Trophoblast cell (in vitro differentiated cells and primary cell): ENCODE data around the gene INPP4A.
A peak's percentile ranks its signal among the peaks of the same experiment; 100 is the strongest.

Experiments
- DNase-seq, 2 donors: peaks; one replicate each; pipeline ENCODE4 v3.0.0-alpha.2; 2016
- H2AFZ ChIP-seq: 2 replicates; pipeline ENCODE4 v1.6.1; 2013; ENCODE audit warnings: low read length, moderate library complexity, mild to moderate bottlenecking; ENCODE audit not compliant: insufficient read depth, poor library complexity
- H2AK5ac ChIP-seq: 2 replicates; pipeline ENCODE4 v1.6.1; 2013; ENCODE audit warnings: mild to moderate bottlenecking, low read length
- H2BK120ac ChIP-seq: 2 replicates; pipeline ENCODE4 v1.6.1; 2013; ENCODE audit warnings: low read length, mild to moderate bottlenecking, moderate library complexity; ENCODE audit not compliant: insufficient read depth, poor library complexity
- H2BK12ac ChIP-seq: 2 replicates; pipeline ENCODE4 v1.6.1; 2013; ENCODE audit warnings: mild to moderate bottlenecking, low read length, moderate library complexity
- H2BK5ac ChIP-seq: 2 replicates; pipeline ENCODE4 v1.6.1; 2013; ENCODE audit warnings: low read length, low read depth, moderate library complexity, mild to moderate bottlenecking; ENCODE audit not compliant: poor library complexity
- H3K14ac ChIP-seq: 2 replicates; pipeline ENCODE4 v1.6.1; 2013; ENCODE audit warnings: mild to moderate bottlenecking, low read length
- H3K18ac ChIP-seq: 2 replicates; pipeline ENCODE4 v1.6.1; 2013; ENCODE audit warnings: mild to moderate bottlenecking, low read length
- H3K23ac ChIP-seq: 2 replicates; pipeline ENCODE4 v1.6.1; 2013; ENCODE audit warnings: low read length
- H3K27ac ChIP-seq: 2 replicates; pipeline ENCODE4 v1.5.1; 2013; ENCODE audit warnings: low read depth, mild to moderate bottlenecking, inconsistent platforms, low read length, moderate library complexity
- H3K27me3 ChIP-seq: 2 replicates; pipeline ENCODE4 v1.6.1; 2013; ENCODE audit warnings: inconsistent platforms, mild to moderate bottlenecking, low read length, moderate library complexity; ENCODE audit not compliant: insufficient read depth
- H3K36me3 ChIP-seq, 2 experiments: 1 replicate in 1 of 2; 2 replicates in 1 of 2; pipeline ENCODE4 v1.6.1; 2013; ENCODE audit warnings: low read length in 2 of 2, mild to moderate bottlenecking in 2 of 2, moderate library complexity in 1 of 2; ENCODE audit not compliant: insufficient read depth in 2 of 2, control insufficient read depth in 1 of 2
- H3K4ac ChIP-seq: 2 replicates; pipeline ENCODE4 v1.6.1; 2013; ENCODE audit warnings: low read depth, mild to moderate bottlenecking, low read length, moderate library complexity
- H3K4me1 ChIP-seq, 2 experiments: 1 replicate in 1 of 2; 2 replicates in 1 of 2; pipeline ENCODE4 v1.6.1; 2013; ENCODE audit warnings: low read length in 2 of 2, mild to moderate bottlenecking in 2 of 2, moderate library complexity in 1 of 2; ENCODE audit not compliant: insufficient read depth in 2 of 2, control insufficient read depth in 1 of 2
- H3K4me2 ChIP-seq: 2 replicates; pipeline ENCODE4 v1.6.1; 2013; ENCODE audit warnings: inconsistent platforms, mild to moderate bottlenecking, low read length, moderate library complexity
- H3K4me3 ChIP-seq: 2 replicates; pipeline ENCODE4 v1.5.1; 2013; ENCODE audit warnings: mild to moderate bottlenecking, low read depth, low read length, inconsistent platforms
- H3K79me1 ChIP-seq: one replicate; pipeline ENCODE4 v1.6.1; 2013; ENCODE audit warnings: low read length
- H3K79me2 ChIP-seq: 2 replicates; pipeline ENCODE4 v1.6.1; 2013; ENCODE audit warnings: low read length, mild to moderate bottlenecking; ENCODE audit not compliant: control insufficient read depth, insufficient read depth, poor library complexity
- H3K9ac ChIP-seq: 2 replicates; pipeline ENCODE4 v1.6.1; 2013; ENCODE audit warnings: mild to moderate bottlenecking, low read length
- H3K9me3 ChIP-seq: 2 replicates; pipeline ENCODE4 v1.6.1; 2013; ENCODE audit warnings: low read depth, mild to moderate bottlenecking, control low read depth, inconsistent platforms, low read length; ENCODE audit not compliant: insufficient read depth
- H4K12ac ChIP-seq: 2 replicates; pipeline ENCODE4 v1.6.1; 2013; ENCODE audit warnings: low read depth, mild to moderate bottlenecking, low read length, moderate library complexity
- H4K8ac ChIP-seq: 2 replicates; pipeline ENCODE4 v1.6.1; 2013; ENCODE audit warnings: low read depth, mild to moderate bottlenecking, low read length, moderate library complexity
- H4K91ac ChIP-seq: one replicate; pipeline ENCODE4 v1.6.1; 2013; ENCODE audit warnings: low read depth, mild to moderate bottlenecking, low read length, moderate library complexity
- WGBS: extraction: QIAGEN DNeasy Blood & Tissue Kit; methylation state at CpG from one replicate; pipeline ENCODE4 v1.1.7; 2013; ENCODE audit warnings: missing lambda C conversion rate; ENCODE audit not compliant: insufficient read length, insufficient coverage; ENCODE audit errors: extremely low coverage; 5-methylcytosine and 5-hydroxymethylcytosine counted together

INPP4A gene

DNA sequence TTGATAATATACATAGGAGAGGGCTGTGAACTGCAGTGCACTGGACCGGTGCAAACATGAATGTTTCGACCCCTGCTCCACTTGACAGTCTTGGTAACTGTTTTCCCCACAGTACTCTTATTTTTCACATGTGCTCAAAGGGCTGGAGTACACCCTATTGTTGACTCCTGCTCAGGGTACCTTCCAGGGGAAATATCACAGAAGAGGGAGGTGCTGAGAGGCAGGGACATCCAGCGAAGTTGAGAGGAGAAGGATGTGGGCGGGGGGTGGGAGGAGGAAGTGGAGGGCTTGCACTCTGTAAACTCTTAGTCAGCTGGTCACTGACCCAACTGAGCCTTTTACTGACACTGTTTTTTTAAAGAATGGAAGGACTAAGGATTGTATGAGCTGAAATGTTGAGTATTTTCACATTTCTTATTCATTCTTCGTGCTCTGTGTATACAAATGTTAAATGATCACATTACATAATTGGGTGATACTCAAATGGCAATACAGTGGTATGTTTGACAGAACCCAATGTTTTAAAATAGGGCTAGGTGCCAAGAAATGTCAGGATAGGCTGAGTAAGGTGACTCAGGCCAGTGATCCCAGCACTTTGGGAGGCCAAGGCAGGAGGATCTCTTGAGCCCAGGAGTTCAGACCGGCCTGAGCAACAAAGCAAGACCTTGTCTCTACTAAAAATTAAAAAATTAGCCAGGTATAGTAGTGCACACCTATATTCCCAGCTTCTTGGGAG, 10.0 kb downstream of the INPP4A start:
- no peaks in the 10 kb centered on the region for H3K27me3 ChIP-seq
- H3K23ac ChIP-seq = no peak overlapping the region
- H2AFZ ChIP-seq = no peak overlapping the region
- H3K4me1 ChIP-seq = peaks cover 3 to 15% of the 10 kb centered on the region in 2 experiments
- no peak overlapping the region for H3K4me2 ChIP-seq
- no peak overlapping the region for H3K9ac ChIP-seq
- H4K8ac ChIP-seq = no peak overlapping the region
- H2BK5ac ChIP-seq = no peak overlapping the region
- no peak overlapping the region for H2BK12ac ChIP-seq
- no peak overlapping the region for H3K4ac ChIP-seq
- H4K12ac ChIP-seq = no peak overlapping the region
- H2AK5ac ChIP-seq = no peak overlapping the region
- H3K27ac ChIP-seq = no peak overlapping the region
- no peak overlapping the region for H3K4me3 ChIP-seq
- H3K18ac ChIP-seq = no peak overlapping the region
- H2BK120ac ChIP-seq = no peak overlapping the region
- WGBS = no CpG with 5 or more reads among the region's 6 CpGs
- H3K79me2 ChIP-seq = no peaks in the 10 kb centered on the region
- H3K36me3 ChIP-seq = peaks cover 0 to 6% of the 10 kb centered on the region in 2 experiments
- H4K91ac ChIP-seq = no peak overlapping the region
- H3K9me3 ChIP-seq = peaks cover 1% of the 10 kb centered on the region
- H3K14ac ChIP-seq = no peak overlapping the region
- no peaks in the 10 kb centered on the region for H3K79me1 ChIP-seq
- no peak for DNase-seq

DNA sequence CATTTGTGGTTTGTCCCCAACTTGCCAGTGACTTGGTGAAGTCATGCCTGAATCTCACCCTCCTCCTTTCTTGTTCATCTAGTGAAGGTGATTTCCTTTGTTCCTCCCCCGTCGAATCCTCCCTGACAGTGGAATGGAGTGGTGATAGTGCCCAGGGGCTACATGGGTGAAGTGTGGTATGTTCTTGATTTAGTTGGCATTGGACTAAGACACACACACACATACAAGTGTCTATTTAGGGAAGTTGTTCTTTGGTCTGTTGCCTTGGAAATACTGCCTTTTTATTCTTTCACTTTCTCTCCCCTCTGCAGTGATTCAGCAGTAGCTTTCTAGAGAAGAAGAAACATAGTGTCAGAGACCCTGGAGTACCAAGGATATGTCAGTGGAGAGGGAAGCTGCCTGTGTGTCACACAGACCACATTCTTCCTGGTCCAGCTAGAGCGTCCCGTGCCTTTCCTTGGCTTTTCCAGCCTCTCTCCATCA, 10.9 kb downstream of the INPP4A start:
- Histone ChIP-seq H3K27me3 (no peaks in the 10 kb centered on the region), H3K14ac (no peak overlapping the region), H3K18ac (no peak overlapping the region), H3K27ac (no peak overlapping the region), H4K12ac (no peak overlapping the region), H2AK5ac (no peak overlapping the region), H2BK120ac (no peak overlapping the region), H3K79me2 (no peaks in the 10 kb centered on the region), H2AFZ (no peak overlapping the region), H4K8ac (no peak overlapping the region), H3K9me3 (peaks cover 1% of the 10 kb centered on the region), H3K9ac (no peak overlapping the region), H3K79me1 (no peaks in the 10 kb centered on the region), H2BK12ac (no peak overlapping the region), H2BK5ac (no peak overlapping the region), H3K36me3 (peaks cover 0 to 6% of the 10 kb centered on the region in 2 experiments), H3K4ac (no peak overlapping the region), H4K91ac (no peak overlapping the region), H3K4me3 (no peak overlapping the region), H3K4me2 (no peak overlapping the region), H3K23ac (no peak overlapping the region), H3K4me1 (peaks cover 3 to 15% of the 10 kb centered on the region in 2 experiments)
- WGBS = no CpG with 5 or more reads among the region's 4 CpGs
- DNase-seq = peak in 1 of 2 donors; percentile 26

DNA sequence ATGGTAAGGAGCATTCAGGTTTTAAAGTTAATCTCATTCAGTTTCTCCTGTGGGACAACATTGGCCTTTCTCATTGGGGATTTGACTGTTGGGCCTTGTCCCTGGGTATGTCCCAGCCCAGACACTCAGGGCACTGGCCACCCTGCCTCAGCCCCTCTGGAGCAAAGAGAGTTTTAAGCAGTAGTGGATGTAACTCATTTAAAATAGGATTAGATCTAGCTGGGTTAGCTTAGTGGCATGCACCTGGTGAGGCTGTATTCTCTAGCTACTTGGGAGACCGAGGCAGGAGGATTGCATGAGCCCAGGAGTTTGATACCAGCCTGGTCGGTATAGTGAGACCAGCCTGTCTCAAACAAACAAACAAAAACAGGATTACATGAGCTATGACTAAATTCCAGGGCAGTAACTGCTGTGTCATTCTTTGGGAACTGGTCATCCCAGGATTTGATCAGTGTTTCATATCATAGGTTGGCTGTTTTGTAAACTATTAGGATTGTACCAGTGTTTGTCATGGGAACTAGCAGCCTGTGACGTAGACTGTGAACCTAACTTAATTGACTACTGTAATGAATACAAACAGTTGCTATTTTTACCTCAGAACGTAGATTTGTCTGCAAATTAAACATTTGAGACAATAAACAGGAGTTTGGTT, 12.5 kb downstream of the INPP4A start:
- Histone ChIP-seq H3K4me1 (peaks cover 3 to 15% of the 10 kb centered on the region in 2 experiments), H3K9me3 (peaks cover 1% of the 10 kb centered on the region), H3K4me2 (no peak overlapping the region), H3K79me2 (no peaks in the 10 kb centered on the region), H3K14ac (no peak overlapping the region), H3K27ac (no peak overlapping the region), H3K18ac (no peak overlapping the region), H4K12ac (no peak overlapping the region), H2BK5ac (no peak overlapping the region), H3K4me3 (no peak overlapping the region), H4K91ac (no peak overlapping the region), H2AK5ac (no peak overlapping the region), H3K27me3 (no peaks in the 10 kb centered on the region), H3K23ac (no peak overlapping the region), H3K9ac (no peak overlapping the region), H3K36me3 (peaks cover 0 to 10% of the 10 kb centered on the region in 2 experiments), H3K4ac (peak overlapping the region; percentile 49), H2BK120ac (no peak overlapping the region), H2AFZ (no peak overlapping the region), H3K79me1 (no peaks in the 10 kb centered on the region), H2BK12ac (peak overlapping the region; percentile 38), H4K8ac (no peak overlapping the region)
- peak; percentile 79 to 93 for DNase-seq
- no CpG with 5 or more reads among the region's 4 CpGs for WGBS

DNA sequence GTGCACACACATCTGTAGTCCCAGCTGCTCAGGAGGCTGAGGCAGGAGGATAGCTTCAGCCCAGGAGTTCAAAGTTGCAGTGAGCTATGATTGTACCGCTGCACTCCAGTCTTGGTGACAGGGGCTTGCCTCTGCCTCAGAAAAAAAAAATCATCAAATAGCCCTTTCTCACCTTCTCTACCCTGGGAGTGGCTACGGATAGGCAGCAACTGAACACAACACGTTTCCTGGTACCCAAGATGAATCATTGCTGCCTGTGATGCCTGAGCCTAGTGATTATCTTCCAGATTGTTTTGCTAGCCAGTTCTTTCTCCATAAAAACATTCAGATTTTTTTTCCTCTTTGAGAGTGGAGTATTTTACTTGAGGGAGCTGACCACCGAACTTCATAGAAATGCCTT, 13.5 kb downstream of the INPP4A start:
- H3K36me3 ChIP-seq = peaks cover 0 to 10% of the 10 kb centered on the region in 2 experiments
- H4K8ac ChIP-seq = no peak overlapping the region
- no peak overlapping the region for H3K27ac ChIP-seq
- H2BK120ac ChIP-seq = no peak overlapping the region
- no peak overlapping the region for H3K23ac ChIP-seq
- no peak overlapping the region for H3K9ac ChIP-seq
- WGBS = no CpG with 5 or more reads among the region's 4 CpGs
- no peak overlapping the region for H2BK12ac ChIP-seq
- no peaks in the 10 kb centered on the region for H3K79me2 ChIP-seq
- H3K4me2 ChIP-seq = no peak overlapping the region
- H3K79me1 ChIP-seq = no peaks in the 10 kb centered on the region
- peaks cover 3 to 15% of the 10 kb centered on the region in 2 experiments for H3K4me1 ChIP-seq
- H3K27me3 ChIP-seq = no peaks in the 10 kb centered on the region
- H4K12ac ChIP-seq = no peak overlapping the region
- H2AK5ac ChIP-seq = no peak overlapping the region
- no peak overlapping the region for H2BK5ac ChIP-seq
- no peak overlapping the region for H4K91ac ChIP-seq
- peaks cover 1% of the 10 kb centered on the region for H3K9me3 ChIP-seq
- H3K4me3 ChIP-seq = no peak overlapping the region
- H3K18ac ChIP-seq = no peak overlapping the region
- DNase-seq = peak; percentile 26 to 68
- no peak overlapping the region for H3K14ac ChIP-seq
- no peak overlapping the region for H2AFZ ChIP-seq
- no peak overlapping the region for H3K4ac ChIP-seq
